ENCODE data around the gene ZNF740.

Gene ZNF740

DNA sequence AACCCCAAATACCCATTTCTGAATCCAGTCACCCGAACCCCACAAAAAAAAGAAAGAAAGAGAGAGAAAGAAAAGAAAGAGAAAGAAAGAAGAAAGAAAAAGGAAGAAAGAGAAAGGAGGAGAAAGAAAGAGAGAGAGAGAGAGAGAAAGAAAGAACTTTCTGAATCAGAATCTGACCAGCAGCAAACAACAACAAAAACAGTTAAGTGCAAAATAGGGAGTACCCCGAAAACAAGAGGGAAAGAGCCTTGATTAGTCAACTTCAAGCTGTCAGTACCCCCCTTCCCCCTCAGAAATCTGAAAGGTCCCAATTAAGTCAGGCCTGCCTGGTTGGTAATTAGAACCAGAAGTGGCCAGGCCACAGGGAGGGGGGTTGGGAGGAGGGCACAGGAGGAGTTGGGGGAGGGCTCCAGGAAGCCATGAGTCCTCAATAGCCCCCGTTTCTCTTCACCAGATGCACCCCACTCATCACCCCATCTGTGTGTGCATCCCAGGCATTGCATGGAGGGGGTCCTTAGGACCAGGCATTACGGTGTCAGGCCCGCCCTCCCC, 41.7 kb downstream of the ZNF740 start:
- TF ChIP-seq, protein P1, sequence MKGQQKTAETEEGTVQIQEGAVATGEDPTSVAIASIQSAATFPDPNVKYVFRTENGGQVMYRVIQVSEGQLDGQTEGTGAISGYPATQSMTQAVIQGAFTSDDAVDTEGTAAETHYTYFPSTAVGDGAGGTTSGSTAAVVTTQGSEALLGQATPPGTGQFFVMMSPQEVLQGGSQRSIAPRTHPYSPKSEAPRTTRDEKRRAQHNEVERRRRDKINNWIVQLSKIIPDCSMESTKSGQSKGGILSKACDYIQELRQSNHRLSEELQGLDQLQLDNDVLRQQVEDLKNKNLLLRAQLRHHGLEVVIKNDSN (IDR thresholded peaks at IDR 0.05): no peak
- TF ChIP-seq EGR1 (IDR thresholded peaks at IDR 0.05) (no peak), NFIC (IDR thresholded peaks at IDR 0.05) (no peak), EP300 (IDR thresholded peaks at IDR 0.05; ENCODE audit: borderline replicate concordance) (no peak), FOXM1 (IDR thresholded peaks at IDR 0.05; ENCODE audit: borderline replicate concordance, low read depth) (no peak), CEBPB (IDR thresholded peaks at IDR 0.05) (no peak), YY1 (IDR thresholded peaks at IDR 0.05; ENCODE audit: low read depth) (no peak), TEAD4 (IDR thresholded peaks at IDR 0.05) (no peak), TAF1 (IDR thresholded peaks at IDR 0.05; ENCODE audit: low read depth) (no peak), CREB1 (IDR thresholded peaks at IDR 0.05; ENCODE audit: low read depth) (no peak), TCF12 (IDR thresholded peaks at IDR 0.05; ENCODE audit: low read depth) (no peak)
- TF ChIP-seq, protein P2, sequence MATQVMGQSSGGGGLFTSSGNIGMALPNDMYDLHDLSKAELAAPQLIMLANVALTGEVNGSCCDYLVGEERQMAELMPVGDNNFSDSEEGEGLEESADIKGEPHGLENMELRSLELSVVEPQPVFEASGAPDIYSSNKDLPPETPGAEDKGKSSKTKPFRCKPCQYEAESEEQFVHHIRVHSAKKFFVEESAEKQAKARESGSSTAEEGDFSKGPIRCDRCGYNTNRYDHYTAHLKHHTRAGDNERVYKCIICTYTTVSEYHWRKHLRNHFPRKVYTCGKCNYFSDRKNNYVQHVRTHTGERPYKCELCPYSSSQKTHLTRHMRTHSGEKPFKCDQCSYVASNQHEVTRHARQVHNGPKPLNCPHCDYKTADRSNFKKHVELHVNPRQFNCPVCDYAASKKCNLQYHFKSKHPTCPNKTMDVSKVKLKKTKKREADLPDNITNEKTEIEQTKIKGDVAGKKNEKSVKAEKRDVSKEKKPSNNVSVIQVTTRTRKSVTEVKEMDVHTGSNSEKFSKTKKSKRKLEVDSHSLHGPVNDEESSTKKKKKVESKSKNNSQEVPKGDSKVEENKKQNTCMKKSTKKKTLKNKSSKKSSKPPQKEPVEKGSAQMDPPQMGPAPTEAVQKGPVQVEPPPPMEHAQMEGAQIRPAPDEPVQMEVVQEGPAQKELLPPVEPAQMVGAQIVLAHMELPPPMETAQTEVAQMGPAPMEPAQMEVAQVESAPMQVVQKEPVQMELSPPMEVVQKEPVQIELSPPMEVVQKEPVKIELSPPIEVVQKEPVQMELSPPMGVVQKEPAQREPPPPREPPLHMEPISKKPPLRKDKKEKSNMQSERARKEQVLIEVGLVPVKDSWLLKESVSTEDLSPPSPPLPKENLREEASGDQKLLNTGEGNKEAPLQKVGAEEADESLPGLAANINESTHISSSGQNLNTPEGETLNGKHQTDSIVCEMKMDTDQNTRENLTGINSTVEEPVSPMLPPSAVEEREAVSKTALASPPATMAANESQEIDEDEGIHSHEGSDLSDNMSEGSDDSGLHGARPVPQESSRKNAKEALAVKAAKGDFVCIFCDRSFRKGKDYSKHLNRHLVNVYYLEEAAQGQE (IDR thresholded peaks at IDR 0.05; ENCODE audit: low read depth): no peak
- TF ChIP-seq, protein P3, sequence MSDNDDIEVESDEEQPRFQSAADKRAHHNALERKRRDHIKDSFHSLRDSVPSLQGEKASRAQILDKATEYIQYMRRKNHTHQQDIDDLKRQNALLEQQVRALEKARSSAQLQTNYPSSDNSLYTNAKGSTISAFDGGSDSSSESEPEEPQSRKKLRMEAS (IDR thresholded peaks at IDR 0.05): no peak

DNA sequence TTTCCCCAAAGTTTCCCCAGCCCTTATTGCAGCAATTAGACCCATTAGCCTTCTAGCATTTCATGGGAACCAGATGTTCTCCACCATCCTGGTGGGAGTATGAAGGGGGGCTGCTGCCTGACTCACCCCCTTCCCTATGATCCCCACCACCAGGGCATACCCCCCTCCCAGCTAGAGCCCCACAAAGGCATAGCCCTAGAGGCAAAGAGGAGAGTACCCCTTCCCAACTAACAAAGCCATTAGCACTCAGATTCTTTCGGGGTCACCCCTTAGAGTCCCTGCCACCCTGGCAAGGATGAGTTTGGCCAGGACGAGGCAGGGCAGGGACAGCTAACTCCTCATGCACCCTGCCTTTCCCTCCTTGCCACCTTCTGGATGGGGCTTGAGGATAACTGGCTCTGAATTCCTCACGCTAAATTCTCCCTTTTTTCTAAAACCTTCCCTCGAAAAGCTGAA, 42.3 kb downstream of the ZNF740 start:
- TF ChIP-seq YY1 (IDR thresholded peaks at IDR 0.05; ENCODE audit: low read depth): no peak
- no peak for TF ChIP-seq RAD21 (IDR thresholded peaks at IDR 0.05; ENCODE audit: low read depth)
- TF ChIP-seq NFIC (IDR thresholded peaks at IDR 0.05): no peak
- no peak for TF ChIP-seq EP300 (IDR thresholded peaks at IDR 0.05; ENCODE audit: borderline replicate concordance)
- TF ChIP-seq, protein P1 (IDR thresholded peaks at IDR 0.05): no peak
- peak; percentile 20; the same call in 1 of the 2 replicates for TF ChIP-seq ZBTB7A (IDR thresholded peaks at IDR 0.05; ENCODE audit: low read depth)
- no peak for TF ChIP-seq TAF1 (IDR thresholded peaks at IDR 0.05; ENCODE audit: low read depth)
- TF ChIP-seq, protein P2 (IDR thresholded peaks at IDR 0.05; ENCODE audit: low read depth): no peak

DNA sequence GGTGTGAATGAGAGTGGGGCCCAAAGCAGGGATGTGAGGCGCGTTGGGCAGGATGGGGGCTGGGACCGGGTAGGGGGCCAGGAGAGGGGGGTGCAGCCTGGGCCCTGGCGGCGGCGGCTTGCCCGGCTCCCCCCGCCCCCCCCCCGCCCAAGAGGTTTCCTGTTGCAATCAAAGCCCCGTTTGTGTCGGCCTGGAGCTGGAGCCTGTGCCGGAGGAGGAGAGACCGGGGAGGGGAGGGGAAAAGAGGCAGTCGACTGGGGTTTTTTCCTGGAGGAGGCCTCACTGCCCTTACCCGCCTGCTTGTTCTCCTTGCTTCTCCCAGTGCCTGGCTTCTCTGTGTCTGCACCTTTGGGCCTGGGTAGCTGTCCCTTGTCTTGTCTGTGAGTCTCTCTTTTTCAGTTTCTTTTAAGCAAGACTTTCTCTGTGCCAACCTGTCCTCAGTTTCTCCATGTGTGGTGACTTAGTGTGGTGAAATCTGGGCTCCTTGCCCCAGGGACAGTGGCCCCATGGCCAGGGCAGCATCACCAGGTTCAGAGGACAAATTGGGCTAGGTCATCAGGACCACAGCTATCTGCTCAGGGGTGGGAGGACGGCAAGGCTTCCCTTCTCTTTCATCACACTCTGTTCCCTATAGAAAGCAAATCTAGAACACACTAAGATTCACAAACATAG, 43.0 kb downstream of the ZNF740 start:
- TF ChIP-seq TCF12 (IDR thresholded peaks at IDR 0.05; ENCODE audit: low read depth): no peak
- no peak for TF ChIP-seq FOXM1 (IDR thresholded peaks at IDR 0.05; ENCODE audit: borderline replicate concordance, low read depth)

DNA sequence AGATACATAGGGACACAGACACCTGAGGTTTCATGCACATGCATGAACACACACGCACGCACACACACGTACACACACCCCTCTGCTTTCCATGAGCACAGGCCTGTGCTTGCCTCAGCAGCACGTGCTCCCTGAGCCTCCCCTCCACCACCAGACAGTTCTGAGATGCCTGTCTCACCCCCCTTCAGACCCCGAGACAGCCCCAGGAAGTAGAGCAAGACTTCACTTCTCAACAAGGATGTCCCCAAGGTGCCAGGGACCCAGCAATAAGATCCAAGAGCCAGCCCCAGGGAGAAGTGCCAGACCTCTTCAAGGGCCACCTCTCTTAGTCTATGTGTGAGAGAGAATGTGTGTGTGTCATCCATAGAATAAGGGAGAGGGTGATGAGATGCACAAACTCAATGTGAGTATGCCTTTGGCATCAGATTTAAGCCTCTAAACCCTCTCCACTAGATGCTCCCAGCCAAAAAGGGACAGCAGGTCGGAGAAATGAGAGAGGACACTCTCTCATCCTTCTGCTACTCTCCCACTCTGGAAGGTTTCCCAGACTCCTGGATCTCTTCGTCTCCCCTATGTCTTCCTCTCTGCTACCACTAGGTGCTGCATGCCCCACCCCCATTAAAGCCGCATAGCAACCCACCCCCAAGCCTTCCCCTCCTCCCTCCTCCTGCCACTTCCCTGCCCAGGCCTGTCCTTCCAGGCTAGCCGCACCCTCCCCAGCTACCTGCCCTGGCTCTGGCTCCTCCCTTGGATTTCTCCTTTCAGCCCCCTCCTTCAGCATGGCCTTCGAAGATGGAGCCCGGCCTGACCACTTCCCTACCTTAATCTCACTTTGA, 43.8 kb downstream of the ZNF740 start:
- TF ChIP-seq, protein P1 (IDR thresholded peaks at IDR 0.05): no peak
- TF ChIP-seq EGR1 (IDR thresholded peaks at IDR 0.05): no peak
- TF ChIP-seq ZBTB7A (IDR thresholded peaks at IDR 0.05; ENCODE audit: low read depth): no peak
- TF ChIP-seq, protein P3 (IDR thresholded peaks at IDR 0.05): no peak
- no peak for TF ChIP-seq FOXM1 (IDR thresholded peaks at IDR 0.05; ENCODE audit: borderline replicate concordance, low read depth)
- no peak for TF ChIP-seq TEAD4 (IDR thresholded peaks at IDR 0.05)
- no peak for TF ChIP-seq NFIC (IDR thresholded peaks at IDR 0.05)
- TF ChIP-seq TCF12 (IDR thresholded peaks at IDR 0.05; ENCODE audit: low read depth): no peak
- TF ChIP-seq EP300 (IDR thresholded peaks at IDR 0.05; ENCODE audit: borderline replicate concordance): no peak
- no peak for TF ChIP-seq TAF1 (IDR thresholded peaks at IDR 0.05; ENCODE audit: low read depth)

Measured in Ishikawa (cell line).